ENCODE data around the gene PRKCG. TPM values are rescaled to one million over a fixed set of nuclear protein-coding genes. Genes with fewer than 3 reads are reported as not detected.

PRKCG gene
- polyA plus RNA-seq, 3 donors: 0.01 TPM; not detected in 2

GRCh38 chr19:53944933-53945332, 62.9 kb downstream of the PRKCG start:
- TF ChIP-seq CTCF (IDR thresholded peaks at IDR 0.05): no peak
- intact Hi-C loops (cut with micrococcal nuclease): no loop called here
- 95% methylated on average over 3 of the region's 4 CpGs for WGBS (ENCODE audit: insufficient coverage)

GRCh38 chr19:53945441-53945840, 63.4 kb downstream of the PRKCG start:
- H3K4me1 ChIP-seq (ENCODE audit: control insufficient read depth in 1 of 2, insufficient read depth in 2 of 2, low read length in 2 of 2): no peaks in the 10 kb centered on the region
- no peaks in the 10 kb centered on the region for H3K79me2 ChIP-seq (ENCODE audit: insufficient read depth, low read length)
- WGBS (ENCODE audit: insufficient coverage): 47% methylated on average over 7 of the region's 9 CpGs
- H3K4me2 ChIP-seq (replicated peaks; ENCODE audit: extremely low read depth, low read length, poor library complexity, severe bottlenecking): no peak overlapping the region
- Mint-ChIP-seq H3K4me3 (peak overlapping the region in 1 of 2 donors; percentile 48), H3K27ac (no peak overlapping the region), H3K4me1 (peaks cover 5% of the 10 kb centered on the region), H3K36me3 (peaks cover 5 to 7% of the 10 kb centered on the region in 2 donors), H3K9me3 (peaks cover 12 to 19% (median 16%) of the 10 kb centered on the region in 7 donors), H3K27me3 (ENCODE audit: low read depth in 3 of 3) (peaks cover 53 to 70% (median 68%) of the 10 kb centered on the region in 3 donors)
- H3K4me3 ChIP-seq (replicated peaks in 1 of 3; ENCODE audit: low read depth in 2 of 3, low read length in 3 of 3): no peak overlapping the region
- no peaks in the 10 kb centered on the region for H4K20me1 ChIP-seq (ENCODE audit: insufficient read depth, low read length)
- H2AFZ ChIP-seq (ENCODE audit: insufficient read depth, low read depth, low read length, poor library complexity, severe bottlenecking): no peak overlapping the region
- H3K27ac ChIP-seq (ENCODE audit: low read depth in 1 of 2, low read length in 2 of 2): no peak overlapping the region
- H3K9ac ChIP-seq (ENCODE audit: insufficient read depth, low read length, poor library complexity, severe bottlenecking): no peak overlapping the region
- peaks cover 6 to 20% of the 10 kb centered on the region in 2 donors for H3K9me3 ChIP-seq (replicated peaks in 1 of 2; ENCODE audit: control insufficient read depth in 1 of 2, insufficient read depth in 1 of 2, low read length in 2 of 2)
- no peak for TF ChIP-seq CTCF (IDR thresholded peaks at IDR 0.05)
- peaks cover 22 to 45% of the 10 kb centered on the region in 2 donors for H3K27me3 ChIP-seq (ENCODE audit: control insufficient read depth in 2 of 2, insufficient read depth in 2 of 2, low read length in 2 of 2)
- intact Hi-C loops (cut with micrococcal nuclease): no loop called here
- DNase-seq: no peak
- no peaks in the 10 kb centered on the region for H3K36me3 ChIP-seq (replicated peaks in 1 of 2; ENCODE audit: control insufficient read depth in 1 of 2, insufficient read depth in 2 of 2, low read length in 2 of 2)

More at GRCh38 chr19:53944933-53945332, 62.9 kb downstream of the PRKCG start:
- Mint-ChIP-seq H3K9me3 (peaks cover 12 to 19% (median 16%) of the 10 kb centered on the region in 7 donors), H3K27me3 (ENCODE audit: low read depth in 3 of 3) (peaks cover 55 to 71% (median 70%) of the 10 kb centered on the region in 3 donors), H3K36me3 (peaks cover 5 to 7% of the 10 kb centered on the region in 2 donors), H3K4me1 (peaks cover 5% of the 10 kb centered on the region), H3K27ac (no peak overlapping the region), H3K4me3 (peak overlapping the region in 1 of 2 donors; percentile 46)
- Histone ChIP-seq H4K20me1 (ENCODE audit: insufficient read depth, low read length) (no peaks in the 10 kb centered on the region), H3K4me2 (replicated peaks; ENCODE audit: extremely low read depth, low read length, poor library complexity, severe bottlenecking) (no peak overlapping the region), H3K27me3 (ENCODE audit: control insufficient read depth in 2 of 2, insufficient read depth in 2 of 2, low read length in 2 of 2) (peaks cover 22 to 50% of the 10 kb centered on the region in 2 donors), H3K79me2 (ENCODE audit: insufficient read depth, low read length) (no peaks in the 10 kb centered on the region), H3K27ac (ENCODE audit: low read depth in 1 of 2, low read length in 2 of 2) (no peak overlapping the region), H3K9me3 (replicated peaks in 1 of 2; ENCODE audit: control insufficient read depth in 1 of 2, insufficient read depth in 1 of 2, low read length in 2 of 2) (peaks cover 6 to 20% of the 10 kb centered on the region in 2 donors), H3K36me3 (replicated peaks in 1 of 2; ENCODE audit: control insufficient read depth in 1 of 2, insufficient read depth in 2 of 2, low read length in 2 of 2) (no peaks in the 10 kb centered on the region), H3K9ac (ENCODE audit: insufficient read depth, low read length, poor library complexity, severe bottlenecking) (no peak overlapping the region), H3K4me1 (ENCODE audit: control insufficient read depth in 1 of 2, insufficient read depth in 2 of 2, low read length in 2 of 2) (no peaks in the 10 kb centered on the region), H2AFZ (ENCODE audit: insufficient read depth, low read depth, low read length, poor library complexity, severe bottlenecking) (no peak overlapping the region), H3K4me3 (replicated peaks in 1 of 3; ENCODE audit: low read depth in 2 of 3, low read length in 3 of 3) (no peak overlapping the region)
- no peak for DNase-seq

All from CD14-positive monocyte (primary cell).